Tibial nerve (tissue), 4 donors: ENCODE data around the gene AK4.

Experiments used
- CTCF ChIP-seq, 5 experiments: fragments of 200-600 bp in 3 of 5; fragments of 450-650 bp in 2 of 5; sonication (generic) in 3 of 5; IDR thresholded peaks; one replicate each; pipeline ENCODE4 v1.5.1; 2016 to 2019; ENCODE audit warnings: antibody characterized with exemption in 5 of 5, mild to moderate bottlenecking in 3 of 5, moderate library complexity in 2 of 5
- EP300 ChIP-seq, 2 donors: sonication (generic); formaldehyde crosslinking; IDR thresholded peaks; one replicate each; pipeline ENCODE4 v1.6.1; 2017; ENCODE audit warnings: antibody characterized with exemption in 2 of 2, mild to moderate bottlenecking in 1 of 2
- POLR2A ChIP-seq, 2 donors: fragments of 450-650 bp; IDR thresholded peaks; one replicate each; pipeline ENCODE4 v1.6.1; 2017; ENCODE audit warnings: antibody characterized with exemption in 2 of 2, mild to moderate bottlenecking in 2 of 2, moderate library complexity in 2 of 2

- TF ChIP-seq CTCF (IDR thresholded peaks at IDR 0.05): no peak
- TF ChIP-seq POLR2A (IDR thresholded peaks at IDR 0.05): no peak
- no peak for TF ChIP-seq EP300 (IDR thresholded peaks at IDR 0.05)
Measured at GRCh38 chr1:65231718-65232330, 83.8 kb downstream of the AK4 start.
